ENCODE measurements around the gene TMEM107.

TMEM107 gene

DNA sequence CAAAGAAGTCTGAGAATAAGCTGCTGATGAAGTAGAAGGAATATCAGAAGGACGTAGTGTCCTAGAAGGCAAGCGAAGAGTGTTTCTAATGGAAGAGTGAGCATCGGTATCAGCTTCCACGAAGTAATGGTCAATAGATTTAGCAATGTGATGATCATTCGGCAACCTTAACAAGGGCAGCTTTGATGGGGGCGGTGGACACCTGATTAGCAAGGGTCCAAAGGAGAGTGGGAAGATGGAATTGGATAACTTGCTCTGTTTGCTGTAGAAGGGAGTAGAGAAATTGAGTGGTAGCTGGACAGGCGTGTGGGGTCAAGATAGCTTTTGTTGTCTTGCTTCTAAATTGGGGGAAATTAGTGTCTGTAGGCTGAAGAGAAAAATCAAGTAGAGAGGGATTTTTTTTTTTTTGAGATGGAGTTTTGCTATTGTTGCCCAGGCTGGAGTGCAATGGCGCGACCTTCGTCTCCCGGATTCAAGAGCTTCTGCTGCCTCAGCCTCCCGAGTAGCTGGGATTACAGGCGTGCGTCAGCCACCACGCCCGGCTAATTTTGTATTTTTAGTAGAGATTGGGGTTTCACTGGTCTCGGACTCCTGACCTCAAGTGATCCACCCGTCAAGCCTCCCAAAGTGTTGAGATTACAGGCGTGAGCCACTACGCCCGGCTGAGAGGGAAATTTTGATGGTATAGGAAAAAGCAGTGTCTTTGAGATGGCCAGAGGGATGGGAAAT, 38.4 kb downstream of the TMEM107 start:
- H3K4me3 ChIP-seq (ENCODE audit: low read depth, low read length) = peak overlapping the region; percentile 28
- ChIA-PET CTCF (interaction anchor here (0.6 to 7.1 kb wide), 23 partner anchors 10 to 856 kb away, joined by 3 to 91 read pairs (median 5); partner anchors contain the start of genes ALOXE3, HES7, PER1 and TMEM107), POLR2A (interaction anchor here (0.7 to 4.5 kb wide), 14 partner anchors 13 to 897 kb away, joined by 3 to 31 read pairs (median 4); partner anchors contain the start of genes AURKB, BORCS6 and HES7)
- TF ChIP-seq MYNN (tag by site-specific recombination; IDR thresholded peaks at IDR 0.05; ENCODE audit: borderline replicate concordance) = peak; percentile 16; the same call in 1 of the 2 replicates
- TF ChIP-seq ZBTB21 (tag by site-specific recombination; IDR thresholded peaks at IDR 0.05) = no peak
- peak; percentile 26; the same call in 1 of the 2 replicates for TF ChIP-seq ZFHX2 (tag by site-specific recombination; conservative IDR thresholded peaks at IDR 0.05)
- no peak for TF ChIP-seq HOXD13 (CRISPR knock-in tag; IDR thresholded peaks at IDR 0.05; ENCODE audit: borderline replicate concordance)
- peak; percentile 33; the same call in 1 of the 2 replicates for TF ChIP-seq ZNF777 (tag by site-specific recombination; IDR thresholded peaks at IDR 0.05; ENCODE audit: borderline replicate concordance)
- TF ChIP-seq ZNF146 (tag by site-specific recombination; IDR thresholded peaks at IDR 0.05) = no peak
- TF ChIP-seq ZNF19 (tag by site-specific recombination; IDR thresholded peaks at IDR 0.05; ENCODE audit: low read depth) = no peak
- TF ChIP-seq KLF7 (tag by site-specific recombination; IDR thresholded peaks at IDR 0.05; ENCODE audit: borderline replicate concordance) = 0 out of 2 replicates have a peak, but pooled peaks have one; percentile 6
- TF ChIP-seq ZNF335 (tag by site-specific recombination; conservative IDR thresholded peaks at IDR 0.05) = peak; percentile 89
- no peak for TF ChIP-seq ZNF664 (tag by site-specific recombination; IDR thresholded peaks at IDR 0.05)
- peaks cover 0 to 29% of the 10 kb centered on the region in 2 experiments; a peak in 1 of 3 replicates for H3K36me3 ChIP-seq (ENCODE audit: control insufficient read depth in 2 of 2, insufficient read depth in 1 of 2, low read length in 2 of 2)
- H3K4me1 ChIP-seq (ENCODE audit: control insufficient read depth, insufficient read depth, low read length) = 0 out of 2 replicates have a peak, but pooled peaks cover 4% of the 10 kb centered on the region
- peak overlapping the region; percentile 32 for H3K27ac ChIP-seq (ENCODE audit: extremely low read depth, low read depth, low read length)
- H3K9me3 ChIP-seq (ENCODE audit: control insufficient read depth, insufficient read depth, low read depth, low read length) = no peaks in the 10 kb centered on the region

DNA sequence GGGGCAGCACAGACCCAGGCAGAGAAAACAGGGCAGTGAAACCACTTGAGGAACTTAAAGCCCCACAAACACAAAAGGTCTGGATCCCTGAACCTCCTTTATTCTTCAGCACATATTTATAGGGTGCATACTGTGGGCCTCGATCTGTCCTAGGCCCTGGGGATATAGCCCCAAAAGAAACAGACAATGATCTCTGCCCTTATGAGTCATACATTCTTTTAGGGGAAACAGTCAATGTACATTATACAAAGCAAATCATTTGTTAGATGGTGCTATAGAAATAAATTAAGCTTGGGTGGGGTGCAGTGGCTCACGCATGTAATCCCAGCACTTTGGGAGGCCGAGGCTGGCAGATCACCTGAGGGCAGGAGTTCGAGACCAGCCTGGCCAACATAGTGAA, 42.2 kb downstream of the TMEM107 start:
- ChIA-PET POLR2A (interaction anchor here (1.4 to 1.5 kb wide), 2 partner anchors 15 to 114 kb away, joined by 3 to 4 read pairs; partner anchors contain the start of gene CTC1), CTCF (interaction anchor here (0.6 to 2.0 kb wide), 5 partner anchors 10 to 1407 kb away, joined by 4 to 11 read pairs (median 6); partner anchors contain the start of gene HES7)
- H3K4me1 ChIP-seq (ENCODE audit: control insufficient read depth, insufficient read depth, low read length) = 0 out of 2 replicates have a peak, but pooled peaks cover 4% of the 10 kb centered on the region
- H3K4me3 ChIP-seq (ENCODE audit: low read depth, low read length) = no peak overlapping the region
- H3K27ac ChIP-seq (ENCODE audit: extremely low read depth, low read depth, low read length) = no peak overlapping the region
- no peak for TF ChIP-seq ZNF24 (tag by site-specific recombination; IDR thresholded peaks at IDR 0.05)
- TF ChIP-seq ZNF544 (tag by site-specific recombination; IDR thresholded peaks at IDR 0.05) = no peak
- no peak for TF ChIP-seq FEZF1 (tag by site-specific recombination; IDR thresholded peaks at IDR 0.05)
- TF ChIP-seq, protein P1, sequence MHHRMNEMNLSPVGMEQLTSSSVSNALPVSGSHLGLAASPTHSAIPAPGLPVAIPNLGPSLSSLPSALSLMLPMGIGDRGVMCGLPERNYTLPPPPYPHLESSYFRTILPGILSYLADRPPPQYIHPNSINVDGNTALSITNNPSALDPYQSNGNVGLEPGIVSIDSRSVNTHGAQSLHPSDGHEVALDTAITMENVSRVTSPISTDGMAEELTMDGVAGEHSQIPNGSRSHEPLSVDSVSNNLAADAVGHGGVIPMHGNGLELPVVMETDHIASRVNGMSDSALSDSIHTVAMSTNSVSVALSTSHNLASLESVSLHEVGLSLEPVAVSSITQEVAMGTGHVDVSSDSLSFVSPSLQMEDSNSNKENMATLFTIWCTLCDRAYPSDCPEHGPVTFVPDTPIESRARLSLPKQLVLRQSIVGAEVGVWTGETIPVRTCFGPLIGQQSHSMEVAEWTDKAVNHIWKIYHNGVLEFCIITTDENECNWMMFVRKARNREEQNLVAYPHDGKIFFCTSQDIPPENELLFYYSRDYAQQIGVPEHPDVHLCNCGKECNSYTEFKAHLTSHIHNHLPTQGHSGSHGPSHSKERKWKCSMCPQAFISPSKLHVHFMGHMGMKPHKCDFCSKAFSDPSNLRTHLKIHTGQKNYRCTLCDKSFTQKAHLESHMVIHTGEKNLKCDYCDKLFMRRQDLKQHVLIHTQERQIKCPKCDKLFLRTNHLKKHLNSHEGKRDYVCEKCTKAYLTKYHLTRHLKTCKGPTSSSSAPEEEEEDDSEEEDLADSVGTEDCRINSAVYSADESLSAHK (tag by site-specific recombination; IDR thresholded peaks at IDR 0.05) = peak; percentile 83
- H3K9me3 ChIP-seq (ENCODE audit: control insufficient read depth, insufficient read depth, low read depth, low read length) = no peaks in the 10 kb centered on the region
- no peaks in the 10 kb centered on the region for H3K36me3 ChIP-seq (ENCODE audit: control insufficient read depth in 2 of 2, insufficient read depth in 1 of 2, low read length in 2 of 2)

DNA sequence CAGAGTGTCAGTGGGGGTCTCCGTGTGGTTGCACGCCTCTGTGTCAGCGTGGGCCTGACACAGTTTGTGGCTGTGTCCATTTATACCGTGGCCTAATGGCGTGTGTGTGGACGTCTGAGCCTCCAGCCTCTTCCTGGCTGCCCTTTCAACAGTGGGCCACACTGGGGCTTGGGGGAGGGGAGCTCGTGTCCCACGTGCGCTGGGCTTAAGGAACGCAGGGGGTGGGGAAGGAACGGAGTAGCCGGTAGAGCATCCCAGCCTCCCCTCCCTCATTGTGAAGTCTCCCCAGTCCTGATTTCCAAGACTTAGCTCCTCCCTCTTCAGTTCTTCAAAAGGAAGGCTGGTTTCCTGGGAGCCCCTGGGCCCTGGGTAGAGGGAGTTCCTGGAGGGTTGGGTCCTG, 42.8 kb downstream of the TMEM107 start:
- Histone ChIP-seq H3K36me3 (ENCODE audit: control insufficient read depth in 2 of 2, insufficient read depth in 1 of 2, low read length in 2 of 2) (no peaks in the 10 kb centered on the region), H3K4me3 (ENCODE audit: low read depth, low read length) (no peak overlapping the region), H3K4me1 (ENCODE audit: control insufficient read depth, insufficient read depth, low read length) (0 out of 2 replicates have a peak, but pooled peaks cover 4% of the 10 kb centered on the region), H3K27ac (ENCODE audit: extremely low read depth, low read depth, low read length) (peak overlapping the region; percentile 17; the same call in 1 of the 2 replicates), H3K9me3 (ENCODE audit: control insufficient read depth, insufficient read depth, low read depth, low read length) (no peaks in the 10 kb centered on the region)
- POLR2A ChIA-PET = no interaction called here
- TF ChIP-seq ZNF341 (tag by site-specific recombination; IDR thresholded peaks at IDR 0.05; ENCODE audit: low read depth) = peak; percentile 51
- TF ChIP-seq, protein P2, sequence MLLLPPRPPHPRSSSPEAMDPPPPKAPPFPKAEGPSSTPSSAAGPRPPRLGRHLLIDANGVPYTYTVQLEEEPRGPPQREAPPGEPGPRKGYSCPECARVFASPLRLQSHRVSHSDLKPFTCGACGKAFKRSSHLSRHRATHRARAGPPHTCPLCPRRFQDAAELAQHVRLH (tag by site-specific recombination; IDR thresholded peaks at IDR 0.05) = no peak
- CTCF ChIA-PET = interaction anchor here (0.6 to 2.0 kb wide), 7 partner anchors 9 to 1407 kb away, joined by 3 to 11 read pairs (median 5); partner anchors contain the start of gene HES7
